Fibroblast of skin of left biceps (primary cell): ENCODE measurements around the gene KCNA3.

Experiments used
- DNase-seq, 2 experiments: peaks; one replicate each; pipeline ENCODE4 v3.0.0-alpha.2; 2013; ENCODE audit warnings: low read depth in 2 of 2

KCNA3 gene

DNA sequence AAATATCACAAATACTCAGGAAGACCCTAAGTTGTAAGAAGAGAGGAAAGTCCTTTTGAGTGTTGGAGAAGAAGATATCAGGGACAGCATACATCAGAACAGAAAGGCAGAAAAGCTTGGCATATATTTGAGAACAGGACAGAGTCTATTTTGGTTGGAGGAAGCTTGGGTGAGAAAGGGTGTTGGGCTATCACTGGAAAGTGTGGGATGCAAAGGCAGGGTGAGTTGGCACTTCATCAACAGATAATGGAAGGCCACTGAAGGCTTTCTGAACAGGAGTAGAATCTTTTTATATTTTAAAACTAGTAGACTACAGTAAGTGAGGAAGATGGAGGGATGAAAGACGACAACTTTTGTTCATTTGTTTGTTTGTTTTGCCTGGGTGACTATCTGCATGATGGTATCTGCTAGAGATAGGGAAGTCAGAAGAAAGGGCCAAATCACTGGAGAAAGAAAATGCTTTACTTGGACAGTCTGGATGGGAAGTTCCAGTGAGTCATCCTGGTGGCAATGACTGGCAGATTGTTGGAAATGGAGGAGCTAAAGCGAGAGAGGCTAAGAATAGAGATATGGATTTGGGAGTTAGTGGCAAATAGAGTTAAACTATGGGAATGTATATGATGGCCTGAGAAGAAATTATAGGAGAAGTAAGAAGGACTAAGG lies 34.9 kb downstream of the KCNA3 start:
- no peak for DNase-seq

- DNase-seq, result no peak
These were observed 36.2 kb downstream of the KCNA3 start for GRCh38 chr1:110638556-110638955.

DNA sequence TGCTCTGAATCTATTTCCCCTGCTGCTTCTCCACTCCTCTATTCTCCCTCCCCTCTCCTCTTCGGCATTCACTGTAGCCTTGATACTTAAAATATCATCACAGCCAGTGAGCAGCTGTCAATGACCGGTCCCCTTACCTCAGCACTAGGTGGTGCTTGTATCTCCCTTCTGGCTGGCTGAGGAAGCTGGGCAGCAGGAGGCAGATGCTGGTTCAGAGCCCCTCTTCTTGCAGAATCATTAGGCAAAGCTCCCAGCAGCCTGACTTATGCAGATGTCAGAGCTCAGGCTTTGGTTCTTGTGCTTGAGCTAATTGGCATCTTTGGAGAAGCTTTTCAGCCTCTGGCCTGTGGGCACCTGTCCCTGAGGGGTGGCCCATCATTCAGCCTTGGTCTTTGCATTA lies 36.7 kb downstream of the KCNA3 start:
- DNase-seq, result no peak

GRCh38 chr1:110637475-110637874 lies 37.3 kb downstream of the KCNA3 start:
- no peak for DNase-seq

DNA sequence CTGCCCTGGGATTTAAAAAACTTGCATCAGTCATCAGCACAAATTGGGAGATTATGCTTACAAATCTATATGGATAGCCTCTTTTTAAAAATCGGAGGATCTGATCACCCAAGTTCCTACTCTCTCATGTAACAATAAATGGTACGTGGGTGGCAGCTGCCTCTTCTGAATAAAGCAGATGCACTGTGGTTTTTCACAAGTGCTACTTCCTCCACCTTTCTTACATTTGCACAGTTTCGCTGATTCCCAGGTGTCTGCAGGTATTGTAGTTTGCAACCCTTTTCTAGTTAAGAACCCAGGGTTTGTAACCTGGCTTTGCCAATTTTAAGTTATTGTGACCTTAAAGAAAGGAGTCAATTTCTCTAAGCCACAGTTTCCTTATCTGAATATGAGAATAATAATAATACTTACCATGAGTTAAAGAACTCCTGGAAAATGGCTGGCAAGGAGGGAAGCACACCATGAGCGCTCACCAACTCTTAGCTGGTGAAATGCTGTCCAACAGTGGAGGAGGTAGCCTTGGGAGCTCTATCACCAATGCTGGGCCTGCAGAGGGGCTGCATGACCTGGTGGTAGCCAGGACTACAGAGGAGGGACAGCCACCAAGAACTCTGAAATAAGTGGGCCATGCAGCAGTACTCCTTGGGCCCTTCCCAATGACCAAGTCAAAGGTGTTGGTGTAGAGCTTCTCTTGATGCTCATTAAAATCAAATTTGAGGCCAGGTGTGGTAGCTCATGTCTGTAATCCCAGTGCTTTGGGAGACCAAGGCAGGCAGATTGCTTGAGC lies 38.4 kb downstream of the KCNA3 start:
- DNase-seq, result no peak

DNA sequence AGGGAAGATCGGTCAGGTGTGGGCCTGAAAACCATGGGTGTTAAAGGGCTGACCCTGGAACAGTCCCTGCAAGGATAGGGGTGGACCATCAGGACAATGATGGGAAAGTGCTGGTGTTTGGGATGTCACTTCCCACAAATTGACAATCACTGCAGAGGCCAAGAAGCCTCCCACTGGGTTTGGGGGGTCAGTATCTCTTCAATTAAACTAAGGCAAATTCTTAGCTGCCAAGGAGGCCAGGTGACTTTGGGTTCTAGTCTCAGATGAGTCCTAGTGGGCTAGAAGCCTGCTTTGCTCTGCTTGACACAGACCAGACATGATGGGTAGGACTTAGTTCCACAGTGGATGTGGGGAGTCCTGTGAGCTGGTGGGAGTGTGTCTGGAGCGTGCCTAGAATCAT lies 39.3 kb downstream of the KCNA3 start:
- DNase-seq, result no peak

DNA sequence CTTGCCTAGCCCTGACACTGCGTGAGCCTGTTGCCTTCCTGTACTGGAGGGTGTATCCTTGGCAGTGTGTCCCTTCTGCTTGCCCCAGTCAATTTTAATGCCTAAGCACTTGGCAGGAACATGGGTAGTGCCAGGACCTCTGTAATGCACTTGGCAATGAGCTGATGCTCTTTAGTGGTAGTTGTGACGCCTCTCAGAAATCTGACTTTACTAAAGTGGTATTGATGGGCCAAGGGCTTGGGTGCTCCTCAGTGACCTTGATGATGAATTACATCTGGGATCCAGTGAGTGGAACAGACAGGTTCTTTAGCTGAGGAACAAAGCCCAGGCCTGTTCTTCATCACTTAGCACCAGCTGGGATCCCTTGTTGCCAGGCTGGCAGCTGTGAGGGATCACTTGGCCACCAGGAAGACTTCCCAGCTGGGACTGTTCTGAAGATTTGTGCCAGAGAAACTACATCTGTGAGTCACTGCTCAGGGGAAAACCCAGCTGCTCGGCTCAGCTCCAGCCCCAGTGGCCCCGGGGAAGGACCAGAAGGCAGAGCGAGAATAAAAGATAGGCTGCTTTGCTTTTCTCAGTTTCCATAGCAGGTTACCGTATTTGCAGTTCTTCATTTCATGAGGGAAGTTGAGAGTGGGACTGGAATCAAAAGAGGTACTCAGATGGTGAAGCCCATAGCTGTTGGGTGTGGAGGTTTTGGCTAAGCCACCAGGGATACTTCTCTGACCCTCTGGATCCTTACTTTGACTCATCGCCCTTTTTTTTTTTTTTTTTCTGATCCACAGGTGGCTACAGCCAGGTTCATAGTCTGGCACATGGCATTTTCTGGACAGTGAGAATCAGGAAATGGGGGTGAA lies 40.1 kb downstream of the KCNA3 start:
- no peak for DNase-seq

GRCh38 chr1:110634086-110634454 lies 40.7 kb downstream of the KCNA3 start:
- DNase-seq, result no peak

DNA sequence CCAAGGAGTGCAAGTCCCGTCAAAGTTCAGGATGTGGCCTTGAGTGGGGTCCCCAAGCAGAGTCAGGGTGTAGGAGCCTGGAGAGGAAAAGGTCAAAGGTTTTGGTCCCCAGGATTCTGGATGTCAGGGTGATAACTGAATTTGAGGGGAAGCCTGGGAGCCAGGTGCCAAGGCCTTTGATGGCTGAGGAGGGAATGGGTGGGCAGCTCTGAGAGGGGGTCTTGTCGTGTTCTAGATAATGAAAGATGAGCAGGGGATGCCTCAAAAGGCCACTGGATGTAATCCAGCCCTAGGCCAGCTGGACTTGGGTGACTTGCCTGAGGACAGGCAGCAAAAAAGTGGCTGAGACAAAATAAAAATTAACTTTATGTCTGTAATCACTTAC lies 41.1 kb downstream of the KCNA3 start:
- no peak for DNase-seq

GRCh38 chr1:110631836-110632620 lies 42.7 kb downstream of the KCNA3 start:
- DNase-seq, result no peak

DNA sequence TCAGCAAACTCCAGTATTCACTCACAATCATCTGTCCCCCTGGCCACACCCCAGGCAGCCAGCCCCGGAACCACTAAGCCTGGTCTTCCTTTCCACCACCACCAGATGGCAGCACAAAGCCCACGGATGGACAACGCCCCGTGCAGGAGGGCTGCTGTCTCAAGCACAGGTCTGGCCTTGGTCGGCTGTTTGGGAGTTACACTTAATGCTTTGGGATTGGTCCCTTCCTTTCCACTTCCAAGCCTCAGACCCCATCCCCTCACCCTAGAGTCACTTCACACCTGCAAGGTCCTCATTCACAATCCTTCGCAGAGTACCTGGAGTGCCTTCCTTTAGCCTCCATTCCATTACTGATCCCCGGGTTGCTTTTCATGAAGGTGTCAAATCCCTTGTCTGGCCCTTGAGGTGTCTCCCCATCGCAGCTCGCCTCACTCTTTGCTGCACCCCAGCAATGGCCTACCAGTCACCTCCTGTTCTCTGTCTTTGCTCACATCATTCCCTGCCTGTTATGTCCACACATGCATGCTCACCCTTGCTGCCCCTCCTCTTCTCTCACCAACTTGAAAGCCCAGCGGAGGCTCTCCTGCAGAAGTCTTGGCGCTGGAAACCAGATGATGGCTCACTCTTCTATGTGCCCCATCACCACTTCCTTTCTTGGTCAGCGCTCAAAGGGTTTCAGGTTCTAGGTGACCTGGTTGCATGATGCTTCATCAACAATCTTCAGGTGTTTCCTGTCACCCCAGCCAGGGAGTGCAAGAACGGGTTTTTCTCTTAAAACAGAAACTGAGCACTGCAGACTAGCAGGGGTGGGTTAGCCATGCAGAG lies 43.7 kb downstream of the KCNA3 start:
- DNase-seq, result no peak

GRCh38 chr1:110628323-110629105 lies 46.2 kb downstream of the KCNA3 start:
- no peak for DNase-seq

- DNase-seq, result no peak
These were observed 47.0 kb downstream of the KCNA3 start for GRCh38 chr1:110627764-110628163.

DNA sequence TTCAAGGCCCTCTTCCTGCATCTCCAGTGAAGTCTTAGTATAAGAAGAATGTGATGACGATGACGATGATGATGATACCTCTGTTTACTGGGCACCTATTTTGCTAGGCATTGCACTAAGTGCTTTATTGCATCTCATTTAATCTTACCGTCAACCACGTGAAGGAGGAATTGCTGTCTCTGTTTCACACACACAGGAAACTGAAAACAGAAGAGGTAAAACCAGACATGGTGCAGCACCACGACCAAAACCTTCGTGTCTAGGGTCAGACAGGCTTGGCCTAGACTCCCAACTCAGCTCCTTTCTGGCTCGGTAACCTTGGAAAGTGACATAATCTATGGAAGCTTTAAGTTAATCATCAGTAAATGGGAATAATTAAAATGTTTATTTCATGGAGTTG lies 47.9 kb downstream of the KCNA3 start:
- no peak for DNase-seq
